Femur (tissue), 1 donor: ENCODE results near the gene FAM83B.
"Not testable (repeated sequence)": the region's sequence is repeated elsewhere in the genome, so short reads cannot be mapped to it uniquely, and the experiment has no call there.

ENCODE experiments used
- DNase-seq: peaks from one replicate; pipeline ENCODE4 v3.0.0-alpha.2; 2017

The FAM83B gene

DNA sequence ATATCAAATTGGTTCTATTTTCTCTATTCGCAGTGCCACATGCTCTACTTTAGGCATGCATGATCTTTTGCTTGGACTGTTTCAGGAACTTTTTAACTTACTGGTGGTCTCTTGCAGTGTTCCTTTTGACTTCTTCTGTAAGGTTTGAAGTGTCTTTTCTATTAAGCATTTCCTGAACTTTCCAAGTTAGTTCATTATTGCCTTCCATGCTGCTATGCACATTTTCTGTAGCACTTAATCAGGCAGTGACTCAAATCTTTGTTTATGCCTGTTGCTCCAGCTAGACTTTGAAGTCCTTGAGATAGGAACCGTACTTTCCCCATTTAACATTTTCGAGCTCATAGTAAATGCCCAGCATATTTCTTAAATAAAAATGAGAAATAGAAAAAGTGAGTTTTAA, 52.2 kb downstream of the FAM83B start:
- no peak for DNase-seq

DNA sequence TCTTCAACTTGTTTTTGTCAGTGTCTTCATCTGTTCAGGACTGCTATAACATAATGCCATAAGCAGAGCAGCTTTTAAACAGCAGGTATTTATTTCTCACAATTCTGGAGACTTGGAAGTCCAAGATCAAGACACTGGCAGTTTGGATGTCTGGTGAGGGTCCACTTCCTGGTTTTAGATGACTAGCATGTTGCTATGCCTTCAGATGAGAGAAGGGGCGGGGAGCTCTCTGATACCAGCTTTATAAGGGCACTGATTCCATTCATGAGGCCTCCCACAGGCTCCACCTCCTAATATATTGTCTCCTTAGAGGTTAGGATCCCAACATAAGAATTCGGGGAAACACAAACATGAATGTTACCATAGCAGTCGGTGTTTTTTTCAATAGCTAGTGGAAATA, 52.9 kb downstream of the FAM83B start:
- no peak for DNase-seq

GRCh38 chr6:54899986-54900385, 53.4 kb downstream of the FAM83B start:
- no peak for DNase-seq

DNA sequence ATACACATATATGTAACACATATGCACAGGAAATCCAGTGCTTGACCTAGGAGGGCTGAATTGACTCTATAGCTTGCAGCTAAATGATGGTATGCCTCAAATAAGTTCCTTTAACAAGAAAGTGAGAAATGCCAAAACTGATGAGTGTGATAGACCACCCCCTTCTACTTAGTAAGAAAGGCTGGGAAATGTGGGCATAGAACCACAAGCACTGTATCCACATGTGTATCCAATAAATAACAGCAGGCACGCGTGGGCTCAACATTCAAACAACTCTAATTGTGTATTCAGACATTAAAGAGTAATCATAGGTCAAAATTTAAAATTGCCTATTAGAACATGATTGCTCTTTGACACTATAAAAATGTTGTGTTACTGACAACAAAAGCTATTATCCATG, 54.1 kb downstream of the FAM83B start:
- no peak for DNase-seq

GRCh38 chr6:54903884-54904283, 57.3 kb downstream of the FAM83B start:
- DNase-seq: no peak

- DNase-seq: no peak
These were observed 60.8 kb downstream of the FAM83B start for GRCh38 chr6:54907355-54907754.

DNA sequence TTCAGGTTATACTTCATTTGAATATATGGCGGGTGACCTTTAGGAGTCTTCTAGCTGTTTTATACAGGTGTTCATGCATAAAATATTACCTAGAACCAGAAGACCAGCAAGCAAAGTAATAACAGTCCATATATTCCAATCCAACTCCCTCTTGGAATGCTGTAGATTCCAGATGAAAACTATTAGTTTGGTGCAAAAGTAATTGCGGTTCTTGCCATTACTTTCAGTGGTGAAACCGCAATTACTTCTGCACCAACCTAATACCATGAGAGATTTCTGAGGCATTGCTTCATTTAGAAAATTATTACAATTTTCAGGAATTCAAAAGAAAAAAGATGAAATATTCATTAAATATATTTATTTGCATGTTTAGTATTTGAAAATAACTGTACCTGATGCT, 62.6 kb downstream of the FAM83B start:
- no peak for DNase-seq

GRCh38 chr6:54910431-54910884, 63.9 kb downstream of the FAM83B start:
- DNase-seq: no peak

GRCh38 chr6:54910921-54911320, 64.3 kb downstream of the FAM83B start:
- no peak for DNase-seq

DNA sequence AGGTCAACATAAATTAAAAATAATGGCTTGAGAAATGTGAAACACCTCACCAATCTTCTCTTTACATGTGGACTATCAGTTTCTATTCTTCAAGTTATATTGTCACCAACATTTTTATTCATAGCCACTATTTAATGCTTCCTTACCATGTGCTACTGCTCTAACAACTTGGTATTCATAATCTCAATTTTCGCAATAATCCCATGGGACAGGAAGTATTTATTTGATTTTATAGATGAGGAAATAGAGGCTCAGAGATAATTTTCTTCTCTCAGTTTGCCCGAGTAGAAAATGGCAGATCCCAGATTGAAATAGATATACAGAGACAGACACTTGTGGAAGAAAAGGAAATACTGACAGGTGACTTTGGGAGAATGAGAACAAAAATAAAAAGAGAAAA, 66.6 kb downstream of the FAM83B start:
- DNase-seq: no peak

DNA sequence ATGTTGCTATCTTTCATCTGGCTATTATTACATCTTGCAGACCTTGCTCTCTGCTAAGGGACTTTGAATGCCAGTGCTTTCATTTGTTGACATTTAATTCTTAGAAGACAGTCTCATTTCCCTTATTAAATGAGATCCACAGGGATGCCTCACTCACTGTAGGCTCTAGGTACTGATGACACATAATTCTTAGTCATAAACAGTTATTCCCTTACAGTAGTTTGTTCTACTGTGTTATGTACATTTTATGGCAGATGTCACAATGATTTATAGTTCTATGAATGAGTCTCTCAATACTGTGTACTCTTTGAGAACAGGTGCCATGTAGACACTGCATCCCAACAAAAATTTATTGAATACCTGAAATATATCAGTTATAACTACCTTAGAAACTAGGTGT, 70.3 kb downstream of the FAM83B start:
- no peak for DNase-seq

GRCh38 chr6:54920628-54921027, 74.1 kb downstream of the FAM83B start:
- DNase-seq: no peak

- no peak for DNase-seq
These were observed 75.3 kb downstream of the FAM83B start for GRCh38 chr6:54921891-54922290.

GRCh38 chr6:54929245-54929909, 82.8 kb downstream of the FAM83B start:
- no peak for DNase-seq

DNA sequence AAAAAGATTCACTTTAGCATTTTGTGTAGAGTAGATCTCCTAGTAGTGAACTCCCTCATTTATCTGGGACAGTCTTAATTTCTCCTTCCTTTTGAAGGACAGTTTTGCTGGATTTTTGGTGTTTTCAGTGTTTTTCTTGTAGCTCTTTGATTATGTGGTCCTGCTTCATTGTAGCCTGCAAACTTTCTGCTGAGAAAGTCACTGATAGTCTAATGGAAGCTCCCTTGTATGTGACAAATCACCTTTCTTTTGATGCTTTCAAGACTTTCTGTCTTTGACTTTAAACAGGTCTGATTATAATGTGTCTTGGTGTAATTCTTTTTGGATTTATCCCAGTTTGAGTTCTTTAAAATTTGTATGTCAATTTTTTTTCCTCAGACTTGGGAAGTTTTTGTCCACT, 86.1 kb downstream of the FAM83B start:
- no peak for DNase-seq

- no peak for DNase-seq
These were observed 89.2 kb downstream of the FAM83B start for GRCh38 chr6:54935739-54936138.

DNA sequence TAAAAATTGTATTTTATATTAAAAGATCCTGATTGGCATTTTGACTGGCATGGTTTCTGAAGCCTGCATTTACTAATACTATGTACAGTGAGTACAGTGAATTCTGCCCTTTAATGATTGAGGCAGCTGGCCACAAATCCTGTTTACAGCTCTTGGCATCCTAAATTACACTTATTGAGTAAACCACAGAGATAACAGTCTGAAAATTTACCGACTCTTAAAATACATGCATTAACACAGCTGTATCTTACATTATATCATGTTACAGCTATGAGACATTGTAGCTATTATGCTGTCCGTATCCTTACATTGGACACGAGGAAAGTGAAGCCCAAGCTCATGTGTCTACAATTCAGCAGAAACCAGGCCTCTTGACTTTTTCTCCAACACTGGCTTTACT, 90.8 kb downstream of the FAM83B start:
- no peak for DNase-seq

GRCh38 chr6:54957698-54958097, 111.1 kb downstream of the FAM83B start:
- no peak for DNase-seq

DNA sequence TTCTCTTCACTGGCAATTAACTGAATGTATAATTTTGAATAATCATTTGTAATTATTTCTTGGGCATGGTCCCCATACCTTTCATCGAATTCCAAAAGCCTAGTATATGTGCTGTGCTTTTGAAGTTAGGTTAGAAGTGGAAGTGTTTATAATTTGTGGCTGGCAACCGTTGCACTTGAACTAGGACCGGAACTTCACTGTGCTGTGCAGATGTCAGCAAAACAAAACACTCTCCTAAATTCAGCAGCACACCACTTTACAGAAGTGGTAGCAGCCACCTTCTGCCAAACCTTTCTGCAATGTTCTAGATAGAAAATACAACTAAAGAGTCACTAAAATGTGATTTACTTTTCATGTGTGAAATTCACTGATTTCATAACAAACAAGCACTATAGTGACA, 111.9 kb downstream of the FAM83B start:
- no peak for DNase-seq

DNA sequence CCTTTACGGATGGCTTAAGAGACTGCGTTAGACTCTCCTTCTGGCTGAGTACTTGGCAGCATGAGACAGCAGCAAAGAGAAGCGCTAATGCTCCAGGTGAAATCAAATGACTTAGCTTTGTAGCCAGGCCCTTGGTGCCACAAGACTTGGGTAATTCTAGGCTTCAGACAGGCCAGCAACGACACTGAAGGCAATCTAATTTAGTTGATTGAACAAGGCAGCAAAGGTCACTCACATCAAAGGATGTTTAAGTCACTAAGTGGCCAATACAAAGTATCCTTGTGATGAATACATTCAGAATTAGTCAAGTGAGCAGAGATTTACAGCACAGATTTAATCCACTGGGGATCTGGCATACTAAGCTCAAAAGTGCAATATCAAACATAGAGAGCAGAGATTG, 113.2 kb downstream of the FAM83B start:
- DNase-seq: no peak

DNA sequence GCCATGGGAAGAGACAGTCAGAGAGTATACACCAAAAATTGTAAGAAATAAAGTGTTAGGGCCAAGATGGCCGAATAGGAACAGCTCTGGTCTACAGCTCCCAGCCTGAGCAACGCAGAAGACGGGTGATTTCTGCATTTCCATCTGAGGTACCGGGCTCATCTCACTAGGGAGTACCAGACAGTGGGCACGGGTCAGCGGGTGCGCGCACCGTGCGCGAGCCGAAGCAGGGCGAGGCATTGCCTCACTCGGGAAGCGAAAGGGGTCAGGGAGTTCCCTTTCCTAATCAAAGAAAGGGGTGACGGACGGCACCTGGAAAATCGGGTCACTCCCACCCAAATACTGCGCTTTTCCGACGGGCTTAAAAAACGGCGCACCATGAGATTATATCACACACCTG, 114.8 kb downstream of the FAM83B start:
- not testable (repeated sequence) for DNase-seq

DNA sequence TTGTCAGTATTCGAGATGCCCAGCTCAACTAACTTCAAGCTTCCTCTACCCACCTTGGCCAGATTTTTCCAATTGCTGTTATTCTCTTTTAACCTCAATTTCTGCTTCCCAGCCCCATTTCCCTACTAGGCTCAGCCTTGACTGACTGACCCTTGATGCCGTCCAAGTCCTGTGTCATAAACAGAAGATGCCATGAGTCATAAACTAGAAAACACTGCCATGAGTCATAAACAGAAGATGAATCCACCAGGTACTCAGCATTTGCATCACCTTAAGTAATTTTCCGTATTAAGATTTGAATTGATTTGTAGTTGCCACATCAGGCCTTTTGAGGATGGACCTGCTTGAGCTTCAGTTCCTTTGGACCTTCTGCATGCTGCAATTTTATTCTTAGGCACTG, 123.8 kb downstream of the FAM83B start:
- DNase-seq: no peak

- DNase-seq: no peak
These were observed 125.3 kb downstream of the FAM83B start for GRCh38 chr6:54971825-54972224.

GRCh38 chr6:54979161-54979560, 132.6 kb downstream of the FAM83B start:
- not testable (repeated sequence) for DNase-seq

GRCh38 chr6:54980511-54981275, 134.1 kb downstream of the FAM83B start:
- no peak for DNase-seq
